OCI-LY3 (cell line): ENCODE measurements around the gene PSENEN.
"Not testable (repeated sequence)": the region's sequence is repeated elsewhere in the genome, so short reads cannot be mapped to it uniquely, and the experiment has no call there.

Experiments used
- H2AFZ ChIP-seq: fragments of 200-600, 300-600 bp; shearing (Covaris generic); 2 replicates; pipeline ENCODE4 v1.6.0; 2014; ENCODE audit warnings: antibody characterized with exemption, low read depth, low read length
- H3K27ac ChIP-seq: fragments of 200-600, 300-600 bp; sonication (generic); 2 replicates; pipeline ENCODE4 v1.5.1; 2014; ENCODE audit warnings: mild to moderate bottlenecking, low read length, moderate library complexity, mixed read lengths
- H3K27me3 ChIP-seq: fragments of 200-600, 300-600 bp; sonication (generic); 2 replicates; pipeline ENCODE4 v1.6.1; 2014; ENCODE audit warnings: low read depth, low read length, mixed read lengths
- H3K36me3 ChIP-seq: fragments of 200-600, 300-600 bp; sonication (generic); replicated peaks from 2 replicates; pipeline ENCODE3; 2014; ENCODE audit warnings: low read depth, low read length, mixed read lengths
- H3K4me1 ChIP-seq: fragments of 300-600, 200-600 bp; sonication (generic); 2 replicates; pipeline ENCODE4 v1.6.1; 2014; ENCODE audit warnings: low read length, mixed read lengths
- H3K4me2 ChIP-seq: fragments of 200-600, 300-600 bp; sonication (generic); 2 replicates; pipeline ENCODE4 v1.6.1; 2014; ENCODE audit warnings: low read length, mixed read lengths
- H3K4me3 ChIP-seq: fragments of 300-600, 200-600 bp; sonication (generic); 2 replicates; pipeline ENCODE4 v1.5.1; 2014; ENCODE audit warnings: antibody characterized with exemption, mild to moderate bottlenecking, low read length, moderate library complexity
- H3K79me2 ChIP-seq: fragments of 300-600, 200-600 bp; shearing (Covaris generic); 2 replicates; pipeline ENCODE4 v1.6.1; 2014; ENCODE audit warnings: mild to moderate bottlenecking, low read length, mixed read lengths
- H3K9ac ChIP-seq: fragments of 300-600, 200-600 bp; shearing (Covaris generic); 2 replicates; pipeline ENCODE4 v1.6.0; 2014; ENCODE audit warnings: mild to moderate bottlenecking, low read length, moderate library complexity
- H3K9me3 ChIP-seq: fragments of 200-600, 300-600 bp; shearing (Covaris generic); 2 replicates; pipeline ENCODE4 v1.6.1; 2014; ENCODE audit warnings: low read length, mixed read lengths; ENCODE audit not compliant: insufficient read depth
- H4K20me1 ChIP-seq: fragments of 200-600, 300-600 bp; sonication (generic); 2 replicates; pipeline ENCODE4 v1.6.1; 2016; ENCODE audit warnings: low read length, mixed read lengths; ENCODE audit not compliant: insufficient read depth
- CTCF ChIP-seq: fragments of 200-600, 300-600 bp; sonication (generic); IDR thresholded peaks from 2 replicates; pipeline ENCODE4 v1.5.1; 2014; ENCODE audit warnings: antibody characterized with exemption, low read length, low read depth
- EZH2phosphoT487 ChIP-seq: fragments of 200-600 bp; shearing (Covaris generic); IDR thresholded peaks from 2 replicates; pipeline ENCODE4 v1.6.1; 2018; ENCODE audit warnings: antibody characterized with exemption, mixed run types, low read depth

The PSENEN gene

GRCh38 chr19:35793381-35794165 is 48.1 kb downstream of the PSENEN start:
- TF ChIP-seq CTCF (no peak), EZH2phosphoT487 (no peak)
- Histone ChIP-seq H3K4me2 (no peak overlapping the region), H3K9ac (no peak overlapping the region)

GRCh38 chr19:35795564-35795963 is 50.1 kb downstream of the PSENEN start:
- not testable (repeated sequence) for H3K27ac ChIP-seq, H3K27me3 ChIP-seq, H4K20me1 ChIP-seq, H2AFZ ChIP-seq, H3K4me2 ChIP-seq, H3K9me3 ChIP-seq, H3K36me3 ChIP-seq, H3K9ac ChIP-seq, H3K4me3 ChIP-seq, H3K4me1 ChIP-seq, H3K79me2 ChIP-seq

More at GRCh38 chr19:35793381-35794165, 48.1 kb downstream of the PSENEN start:
- no peak overlapping the region for H3K4me3 ChIP-seq
- no peaks in the 10 kb centered on the region for H4K20me1 ChIP-seq
- H2AFZ ChIP-seq, result no peak overlapping the region
- no peaks in the 10 kb centered on the region; the same call in 1 of the 2 replicates for H3K27me3 ChIP-seq
- H3K36me3 ChIP-seq, result no peaks in the 10 kb centered on the region
- H3K27ac ChIP-seq, result no peak overlapping the region
- H3K79me2 ChIP-seq, result no peaks in the 10 kb centered on the region
- no peaks in the 10 kb centered on the region for H3K9me3 ChIP-seq
- H3K4me1 ChIP-seq, result no peaks in the 10 kb centered on the region; the same call in 1 of the 2 replicates
